HG03571 (cell line): Measurements from ENCODE around the gene PPBP.

Source experiments
- ATAC-seq: cut with Tn5 transposase; IDR thresholded peaks from one replicate; pipeline ENCODE4 v1.9.1; 2021; ENCODE audit not compliant: unreplicated experiment

The PPBP gene, protein sequence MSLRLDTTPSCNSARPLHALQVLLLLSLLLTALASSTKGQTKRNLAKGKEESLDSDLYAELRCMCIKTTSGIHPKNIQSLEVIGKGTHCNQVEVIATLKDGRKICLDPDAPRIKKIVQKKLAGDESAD

DNA sequence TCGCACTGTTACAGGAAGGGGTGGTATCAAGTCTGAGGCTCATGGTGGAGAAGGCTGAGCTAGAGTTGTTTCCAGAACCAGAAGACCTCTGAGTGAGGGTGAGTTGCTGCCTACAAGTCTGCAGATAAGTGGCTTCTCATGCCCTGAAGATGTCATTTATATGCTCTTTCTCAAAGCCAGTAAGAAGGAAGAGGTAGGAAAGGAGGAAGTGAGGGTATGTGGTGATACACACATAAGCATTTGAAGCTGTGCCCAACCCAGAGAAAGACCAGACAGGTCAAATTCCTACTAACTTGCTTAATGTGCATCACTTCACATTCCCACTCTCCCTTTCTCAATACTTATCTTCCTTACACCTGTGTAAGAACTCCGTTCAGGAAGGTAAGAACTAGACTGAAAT lies at the start of gene PPBP:
PPBP (minus strand) TSS at position 130 of the 400 bp plus-strand sequence; CDS start at position 43, 87 bp downstream.
- no peak for ATAC-seq

DNA sequence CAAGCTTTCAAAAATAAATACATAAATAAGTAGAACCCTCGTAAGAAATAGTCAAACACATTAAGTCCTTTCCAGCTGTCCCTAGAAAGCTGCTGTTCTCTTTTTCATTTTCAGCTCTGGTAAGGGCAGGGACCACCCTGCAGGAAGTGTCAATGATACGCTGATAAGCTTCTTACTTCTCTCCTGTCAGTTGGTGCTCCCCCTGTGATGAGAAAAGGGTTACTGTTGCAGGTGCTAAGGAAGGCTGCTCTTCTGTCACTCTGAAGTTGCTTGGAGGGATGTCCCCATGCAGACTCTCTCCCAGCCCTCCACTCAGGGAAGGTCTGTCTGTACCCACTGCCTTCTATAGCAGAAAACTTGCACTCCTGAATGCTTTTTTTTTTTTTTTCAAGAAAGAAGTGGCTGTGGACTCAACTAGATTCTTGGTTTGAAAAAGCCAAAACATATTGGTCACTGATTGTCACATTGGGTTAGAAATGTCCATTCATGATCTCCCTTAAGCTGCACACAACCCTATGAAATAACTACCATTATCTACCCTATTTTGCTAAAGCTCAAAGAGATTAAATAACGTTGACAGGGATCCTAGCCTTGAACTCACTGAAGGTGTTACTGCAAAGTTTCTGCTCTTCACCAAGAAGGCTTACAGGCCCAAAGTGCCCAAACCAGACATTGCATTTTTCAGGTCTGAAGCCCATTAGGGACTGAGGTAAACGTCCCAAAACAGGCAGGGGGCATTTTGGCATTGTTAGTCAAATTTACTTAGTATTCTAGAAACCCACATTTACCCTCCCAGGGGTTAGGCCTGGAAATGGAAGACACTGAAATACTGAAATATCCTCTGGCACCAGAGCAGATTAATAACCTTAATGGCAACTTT lies 49.3 kb upstream of the PPBP start:
- no peak for ATAC-seq

DNA sequence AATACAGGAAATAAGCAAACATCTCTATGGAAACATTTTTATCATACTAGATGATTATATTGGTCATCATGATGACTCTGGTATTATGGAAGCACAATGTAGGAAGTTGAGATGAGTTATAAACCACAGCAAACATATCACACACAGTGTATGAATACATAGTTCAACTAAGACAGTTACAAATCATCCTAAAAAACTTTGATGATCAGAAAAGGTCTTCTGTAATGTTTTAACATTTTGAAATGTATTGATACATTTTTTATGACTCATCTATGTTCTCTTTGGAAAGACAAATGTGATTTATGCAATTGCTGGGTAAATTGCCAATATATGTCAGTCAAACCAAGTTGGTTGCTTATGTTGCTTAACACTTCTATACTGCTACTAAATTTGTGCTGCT lies 45.7 kb upstream of the PPBP start:
- no peak for ATAC-seq

DNA sequence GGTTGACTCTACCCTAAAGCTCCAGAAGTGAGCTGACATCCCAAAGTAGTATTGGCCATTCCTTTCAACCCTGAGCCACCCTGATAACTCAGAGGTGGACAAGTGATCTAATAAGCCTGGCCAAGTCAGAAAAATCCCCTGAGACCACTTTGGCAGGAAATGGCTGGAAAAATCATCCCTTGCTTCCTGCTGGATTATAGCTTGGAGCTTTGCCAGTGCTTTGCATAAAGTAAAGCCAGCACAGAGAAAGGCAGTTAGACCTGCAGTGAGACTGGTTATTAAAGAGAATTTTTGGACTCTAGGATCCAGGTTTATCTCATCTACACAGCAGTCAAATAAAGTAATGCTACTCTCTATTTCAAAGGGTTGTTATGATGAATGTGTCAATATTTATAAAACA lies 44.1 kb upstream of the PPBP start:
- ATAC-seq: no peak

DNA sequence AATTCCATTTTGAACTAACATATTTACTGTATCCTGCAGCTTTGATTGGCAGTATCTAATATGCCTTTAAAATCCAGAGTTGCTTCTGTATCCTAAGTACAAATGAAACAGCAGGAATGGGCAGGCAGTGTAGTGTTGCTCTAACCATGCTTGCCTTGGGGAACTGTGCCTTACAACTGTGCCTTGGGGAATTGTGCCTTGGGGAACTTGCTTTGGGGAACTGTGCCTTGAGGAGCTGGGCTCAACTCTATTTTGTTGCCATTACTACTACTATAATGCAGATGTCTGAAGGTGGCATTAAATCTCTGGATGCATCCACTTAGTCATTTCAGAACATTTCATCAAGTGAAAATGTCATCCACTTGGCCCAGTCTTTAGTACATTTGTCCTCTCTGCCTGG lies 43.6 kb upstream of the PPBP start:
- no peak for ATAC-seq

DNA sequence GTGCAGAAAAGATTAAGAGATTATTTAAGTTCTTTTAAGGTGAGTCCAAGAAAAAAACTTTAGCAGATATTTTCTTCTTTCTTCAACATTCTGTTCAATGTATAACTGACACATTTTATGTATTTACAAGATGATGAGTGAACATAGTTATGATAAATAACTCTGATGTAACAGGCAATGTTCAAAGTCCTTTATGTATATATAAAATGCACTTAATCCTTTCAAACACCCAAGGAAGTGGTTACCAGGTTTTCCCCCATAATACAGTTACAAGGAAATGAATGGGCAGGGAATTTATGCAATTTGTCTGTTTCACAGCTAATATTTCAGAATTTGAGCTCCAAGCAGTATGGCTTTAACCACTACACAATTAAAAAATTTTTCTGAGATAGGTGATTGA lies 42.3 kb upstream of the PPBP start:
- ATAC-seq: no peak

DNA sequence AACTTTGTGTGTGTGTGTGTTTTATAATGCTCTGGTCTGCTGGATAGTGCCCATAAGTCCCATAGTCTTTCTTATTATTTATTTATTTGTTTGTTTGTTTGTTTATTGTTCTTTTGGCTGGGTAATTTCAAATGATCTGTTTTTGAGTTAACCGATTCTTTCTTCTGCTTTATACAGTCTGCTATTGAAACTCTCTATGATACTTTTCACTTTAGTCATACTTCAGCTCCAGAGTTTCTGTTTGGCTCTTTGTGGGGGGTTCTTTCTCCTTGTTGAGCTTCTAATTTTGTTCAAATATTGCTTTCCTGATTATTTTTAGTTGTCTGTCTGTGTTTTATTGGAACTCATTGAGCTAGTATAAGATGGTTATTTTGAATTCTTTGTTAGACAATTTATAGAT lies 40.5 kb upstream of the PPBP start:
- no peak for ATAC-seq

DNA sequence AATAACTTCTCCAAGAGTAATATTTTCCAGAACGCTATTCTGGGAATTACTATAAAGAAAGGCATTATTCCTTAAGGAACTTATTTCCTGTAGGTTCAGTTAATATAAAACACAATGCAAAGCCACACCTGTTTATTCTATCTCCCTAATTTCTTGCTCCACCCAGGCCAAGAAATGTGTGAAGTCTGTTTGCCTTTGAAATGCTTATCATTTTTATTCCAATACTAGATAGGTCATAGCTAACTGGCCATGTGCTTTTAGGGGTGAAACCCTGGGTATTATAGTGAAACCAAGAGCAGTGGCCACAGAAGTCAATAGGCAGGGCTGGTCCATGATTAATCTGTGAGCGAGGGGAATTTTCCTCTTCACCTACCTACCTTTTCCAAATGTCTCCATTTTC lies 35.7 kb upstream of the PPBP start:
- ATAC-seq: no peak

DNA sequence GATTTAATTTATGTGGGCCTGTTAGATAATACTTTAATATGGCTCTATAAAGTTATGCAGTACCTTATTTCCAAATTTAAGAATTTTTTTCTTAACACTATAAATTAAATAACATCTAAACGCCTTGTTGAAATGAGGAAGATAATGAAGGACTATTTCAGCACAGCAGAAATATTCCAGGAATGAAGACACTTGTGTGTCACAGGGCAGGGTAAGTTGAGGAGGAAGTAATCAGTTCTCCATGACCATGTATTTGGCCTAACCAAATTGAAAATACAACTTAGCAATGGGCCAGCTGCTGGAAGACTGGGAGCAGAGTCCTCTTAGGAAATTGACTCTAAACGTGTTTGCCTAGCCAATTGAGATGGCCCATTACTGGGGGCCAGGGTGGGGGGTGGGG lies 33.6 kb upstream of the PPBP start:
- no peak for ATAC-seq

DNA sequence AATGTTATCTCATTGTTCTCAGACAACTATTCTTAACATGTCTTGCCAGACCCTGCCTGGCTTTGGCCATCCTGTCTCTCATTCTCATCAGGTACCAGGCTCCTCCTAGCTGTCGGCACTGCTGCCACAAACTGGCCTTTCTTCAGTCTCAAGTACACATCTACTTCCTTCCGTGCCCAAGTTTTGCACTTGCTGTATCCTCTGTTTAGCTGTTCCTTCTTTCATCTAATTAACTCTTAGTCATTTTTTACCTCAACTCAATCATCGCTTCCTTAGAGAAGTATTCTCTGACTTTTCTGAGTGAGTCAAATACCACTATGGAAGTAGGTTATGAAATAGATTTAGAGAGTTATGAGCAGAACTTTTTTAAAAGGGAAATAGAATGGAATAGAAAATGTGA lies 30.8 kb upstream of the PPBP start:
- ATAC-seq: no peak

DNA sequence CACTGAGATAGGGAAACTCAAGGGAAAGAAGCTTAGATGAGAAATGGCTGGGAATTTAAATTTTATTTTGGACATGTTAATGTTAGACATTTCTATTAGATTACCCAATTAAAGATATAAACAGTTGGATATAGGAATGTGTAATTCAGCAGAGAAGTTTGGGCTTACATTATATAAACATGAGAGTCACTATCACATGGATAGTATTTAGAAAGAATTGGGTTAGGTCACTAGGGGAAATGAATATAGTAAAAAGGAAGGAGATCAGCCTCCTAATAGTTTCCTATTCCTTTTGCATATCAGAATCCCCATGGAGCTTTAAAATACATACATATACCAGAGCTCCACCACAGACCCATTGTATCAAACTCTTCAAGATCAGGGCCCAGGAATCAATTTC lies 30.1 kb upstream of the PPBP start:
- no peak for ATAC-seq

DNA sequence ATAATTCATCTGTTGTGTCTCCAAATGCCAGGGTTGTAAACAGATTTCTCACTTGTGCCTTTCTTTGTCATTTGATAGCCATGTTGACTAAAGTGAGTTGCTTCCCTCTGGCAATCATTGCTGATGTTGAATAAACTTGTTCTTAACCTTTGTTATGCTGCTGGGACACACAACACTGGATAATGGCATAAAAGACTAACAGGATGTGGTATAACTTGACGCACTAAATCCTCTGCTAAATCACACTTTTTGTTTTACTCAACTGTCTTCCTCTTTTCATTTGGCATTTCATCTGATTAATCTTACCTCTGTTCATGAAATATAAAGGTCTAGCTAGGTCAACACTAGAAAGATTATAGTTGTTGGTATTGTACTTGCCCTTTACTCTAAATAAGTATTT lies 28.1 kb upstream of the PPBP start:
- ATAC-seq: no peak

DNA sequence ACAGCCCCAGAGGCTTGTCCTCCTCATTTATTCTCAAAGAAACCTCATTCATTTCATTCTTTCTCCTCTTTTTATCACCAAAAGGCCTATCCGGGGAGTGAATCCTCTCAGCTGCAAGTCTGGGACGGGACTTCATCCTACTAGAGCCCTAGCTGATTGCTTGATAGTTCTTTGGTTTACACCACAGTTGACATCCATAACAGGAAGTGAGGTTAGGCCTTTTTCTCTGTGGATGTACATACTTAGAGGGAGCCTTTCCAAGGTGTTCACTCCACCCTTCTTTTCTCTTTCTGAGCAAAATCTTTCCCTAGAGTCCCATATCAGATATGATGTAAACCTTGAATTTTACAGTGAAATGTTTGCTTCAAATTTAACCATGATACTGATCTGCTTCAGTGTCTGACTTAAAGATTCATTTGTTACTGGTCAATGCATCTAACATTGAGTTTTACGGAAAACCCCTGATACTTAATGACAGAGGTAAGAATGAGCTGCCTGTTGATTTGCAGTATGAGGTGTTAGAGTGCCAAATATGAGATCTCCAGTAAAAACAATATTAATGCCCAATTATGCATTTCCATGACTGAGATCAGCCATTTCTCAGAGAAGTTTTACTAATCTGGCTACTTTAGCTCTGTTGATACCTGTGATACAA lies 27.3 kb upstream of the PPBP start:
- ATAC-seq: no peak

DNA sequence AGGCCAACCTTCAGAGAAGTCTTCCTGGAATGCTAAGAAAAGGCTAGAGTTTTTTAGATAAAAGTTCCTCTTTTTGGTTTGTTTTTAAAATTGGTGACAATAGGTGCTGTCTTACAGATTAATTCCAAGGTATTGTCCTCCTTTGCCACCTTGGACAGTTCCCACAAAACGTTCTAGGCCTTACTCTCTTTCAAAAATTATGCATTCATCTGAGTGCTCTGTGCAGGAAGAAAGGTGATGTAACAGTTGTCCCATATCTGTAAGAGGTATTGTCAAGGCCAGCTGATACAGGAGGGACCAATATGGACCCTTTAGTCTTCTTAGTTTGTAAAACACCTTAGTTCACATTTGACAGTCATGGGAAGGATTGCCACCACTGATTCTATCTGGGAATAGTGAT lies 26.3 kb upstream of the PPBP start:
- ATAC-seq: no peak

DNA sequence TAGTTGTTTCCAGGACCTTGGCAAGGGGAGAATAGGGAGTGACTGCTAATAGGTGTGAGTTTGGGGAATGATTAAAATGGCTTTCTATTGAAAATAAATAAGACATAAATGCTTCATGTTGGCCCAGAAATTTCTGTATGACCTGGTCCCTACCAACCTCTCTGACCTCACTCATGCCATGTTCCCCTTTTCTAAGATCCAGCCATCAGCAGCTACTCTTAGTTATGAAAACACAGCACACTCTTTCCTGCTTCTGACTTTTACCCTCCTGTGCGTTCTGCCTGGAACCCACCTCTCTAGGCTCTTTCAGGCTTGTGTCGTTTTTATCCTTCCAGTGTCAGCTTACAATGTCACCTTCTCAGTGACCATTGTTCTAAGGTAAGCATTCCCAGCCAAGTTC lies 25.3 kb upstream of the PPBP start:
- ATAC-seq: no peak

DNA sequence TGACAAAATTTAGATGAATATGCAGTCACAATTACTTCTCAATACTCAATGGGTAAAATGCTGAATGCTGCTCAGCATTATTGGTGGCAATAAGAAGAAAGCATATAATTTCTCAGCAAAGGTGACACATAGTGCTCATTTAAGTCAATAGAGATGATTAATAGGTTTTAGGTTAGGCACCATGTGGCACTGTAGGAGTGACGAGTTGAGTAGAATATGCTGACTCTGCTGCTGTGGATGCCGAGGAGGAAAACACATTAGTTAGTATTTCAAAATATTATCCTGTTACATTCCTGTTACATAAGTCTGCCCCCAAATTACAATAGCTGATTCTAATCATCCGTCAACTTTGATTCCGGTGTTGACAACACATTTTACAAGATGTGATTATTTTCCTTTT lies 24.1 kb upstream of the PPBP start:
- no peak for ATAC-seq

DNA sequence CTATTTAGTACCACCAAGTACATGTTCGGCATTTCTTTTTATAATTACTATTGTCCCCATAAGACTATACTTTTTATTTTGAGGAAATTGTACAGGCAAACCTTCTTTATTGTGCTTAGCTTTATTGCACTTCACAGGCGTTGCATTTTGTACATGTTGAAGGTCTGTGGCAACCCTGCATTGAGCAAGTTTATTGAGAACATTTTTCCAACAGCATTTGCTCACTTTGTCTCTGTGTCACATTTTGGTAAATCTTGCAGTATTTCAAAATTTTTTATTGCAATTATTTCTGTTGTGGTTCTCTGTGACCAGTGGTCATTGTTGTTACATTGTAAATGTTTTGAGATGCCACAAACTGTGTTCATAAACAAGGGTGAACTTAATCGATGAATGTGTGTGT lies 21.3 kb upstream of the PPBP start:
- ATAC-seq: no peak

DNA sequence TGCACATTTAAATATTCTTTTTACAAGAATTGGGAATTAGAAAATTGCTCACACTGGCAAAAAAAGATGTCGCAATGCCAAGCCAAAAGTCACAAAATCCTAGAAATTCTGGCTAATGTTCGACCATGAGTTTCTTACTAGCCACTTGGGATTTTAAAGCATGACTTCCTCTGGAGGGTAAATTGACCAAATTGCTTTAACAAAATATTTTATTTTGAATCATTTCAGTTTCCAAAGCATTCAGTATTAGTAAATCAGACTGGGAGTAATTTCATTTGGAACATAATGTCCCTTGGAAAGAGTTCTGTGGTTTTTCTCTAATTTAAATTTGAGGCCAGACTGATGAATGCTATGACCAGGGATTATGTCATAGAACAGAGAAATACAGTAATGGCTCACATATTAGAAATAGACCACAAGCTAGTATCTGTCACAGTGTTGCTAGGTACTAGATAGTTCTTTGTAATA lies 18.1 kb upstream of the PPBP start:
- no peak for ATAC-seq

DNA sequence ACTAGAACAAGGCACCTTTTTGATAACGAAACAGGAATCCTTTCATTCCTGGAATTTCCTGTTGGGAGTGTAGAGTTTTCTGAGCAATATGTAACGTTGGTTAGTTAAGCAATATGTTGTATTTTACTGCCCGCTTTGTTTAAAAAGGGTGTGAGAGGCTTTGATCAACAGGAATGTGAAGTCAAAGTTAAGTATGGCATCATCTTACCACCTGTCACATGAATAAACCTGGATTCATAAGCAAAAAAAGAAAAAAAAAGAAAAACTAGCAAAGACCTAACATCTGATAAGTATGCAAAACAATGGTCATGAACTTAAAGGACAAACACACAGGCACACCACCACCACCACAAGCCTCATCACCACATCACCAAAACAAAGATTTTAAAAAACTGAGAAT lies 17.5 kb upstream of the PPBP start:
- ATAC-seq: no peak

DNA sequence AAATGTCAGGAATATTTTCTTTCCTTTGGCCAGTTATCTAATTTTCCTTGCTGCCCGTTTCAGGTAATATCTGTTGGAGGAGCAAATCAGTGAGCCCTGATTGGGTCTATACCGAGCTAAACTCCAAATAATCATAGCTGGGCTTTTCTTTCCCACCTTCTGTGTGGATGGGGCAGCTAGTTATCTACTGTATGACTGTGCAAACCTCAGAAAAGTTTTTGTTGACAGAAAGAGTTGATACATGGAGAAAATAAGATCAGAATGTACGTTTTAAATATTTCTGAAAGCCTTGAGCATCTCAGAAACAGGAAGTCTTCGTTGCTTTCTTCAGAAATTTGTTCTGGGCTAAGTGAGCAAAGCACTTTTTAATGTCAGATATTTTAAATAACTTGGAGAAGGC lies 16.7 kb upstream of the PPBP start:
- no peak for ATAC-seq

DNA sequence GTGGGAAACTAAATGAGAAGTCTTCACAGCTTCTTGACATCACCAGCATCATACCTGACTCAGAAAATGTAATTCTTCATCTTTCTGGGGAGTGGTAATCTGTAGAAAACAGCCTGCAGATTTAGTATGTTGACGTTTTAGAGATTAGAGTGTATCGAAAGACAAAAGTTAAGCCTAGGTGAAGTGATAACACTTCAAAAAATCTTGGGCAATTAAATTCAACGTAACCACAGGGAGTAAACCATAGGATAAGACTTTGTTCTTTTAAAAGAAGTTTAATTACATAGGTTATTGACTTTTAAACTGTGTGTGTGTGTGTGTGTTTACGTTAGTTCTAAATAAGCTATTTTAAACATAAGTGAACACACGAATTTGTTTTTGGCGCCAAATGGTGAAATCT lies 12.3 kb upstream of the PPBP start:
- ATAC-seq: no peak
